HG03342 (cell line): ENCODE data around the gene FKBP6.
"Not testable (repeated sequence)": the region's sequence is repeated elsewhere in the genome, so short reads cannot be mapped to it uniquely, and the experiment has no call there.

Experiments
- ATAC-seq: cut with Tn5 transposase; IDR thresholded peaks from one replicate; pipeline ENCODE4 v1.9.1; 2021; ENCODE audit warnings: mild to moderate bottlenecking, moderate library complexity; ENCODE audit not compliant: unreplicated experiment

The FKBP6 gene

GRCh38 chr7:73387908-73388414, 60.0 kb downstream of the FKBP6 start:
- no peak for ATAC-seq

GRCh38 chr7:73391396-73391795, 63.4 kb downstream of the FKBP6 start:
- no peak for ATAC-seq

- no peak for ATAC-seq
Measured at GRCh38 chr7:73394422-73394821, 66.5 kb downstream of the FKBP6 start.

GRCh38 chr7:73395538-73396503, 67.9 kb downstream of the FKBP6 start:
- ATAC-seq: no peak

GRCh38 chr7:73397521-73398281, 69.7 kb downstream of the FKBP6 start:
- no peak for ATAC-seq

- not testable (repeated sequence) for ATAC-seq
Measured at GRCh38 chr7:73399185-73400050, 71.5 kb downstream of the FKBP6 start.

- not testable (repeated sequence) for ATAC-seq
Measured at GRCh38 chr7:73404860-73405259, 76.9 kb downstream of the FKBP6 start.
